HepG2 (cell line): ENCODE measurements around the gene POLR1C. TPM values are rescaled to one million over a fixed set of nuclear protein-coding genes. Genes with fewer than 3 reads are reported as not detected.

Experiments
- ADNP ChIP-seq: sonication (generic); formaldehyde crosslinking; IDR thresholded peaks from 2 replicates; pipeline ENCODE4 v1.4.0; 2020; ENCODE audit warnings: missing genetic modification reagents
- AGO2 ChIP-seq: fragments of 200-400 bp; formaldehyde crosslinking; optimal IDR thresholded peaks from 2 replicates; pipeline ENCODE3; 2017; ENCODE audit warnings: mild to moderate bottlenecking, low read depth, low read length, moderate library complexity
- CAMTA2 ChIP-seq: sonication (generic); formaldehyde crosslinking; IDR thresholded peaks from 2 replicates; pipeline ENCODE4 v1.4.0; 2020; ENCODE audit warnings: mild to moderate bottlenecking, missing genetic modification reagents, borderline replicate concordance
- CREM ChIP-seq, 2 experiments: sonication (generic) in 1 of 2; formaldehyde crosslinking in 1 of 2; IDR thresholded peaks; 2 replicates each; pipeline versions ENCODE4 v1.4.0 to v1.6.1; 2016 to 2020; ENCODE audit warnings: antibody characterized with exemption in 1 of 2, mild to moderate bottlenecking in 1 of 2, missing genetic modification reagents in 1 of 2
- FUBP1 ChIP-seq: sonication (generic); formaldehyde crosslinking; IDR thresholded peaks from 2 replicates; pipeline ENCODE4 v1.5.1; 2020; ENCODE audit warnings: missing genetic modification reagents, mild to moderate bottlenecking, borderline replicate concordance
- KLF15 ChIP-seq: sonication (generic); formaldehyde crosslinking; IDR thresholded peaks from 2 replicates; pipeline ENCODE4 v1.8.1; 2023; ENCODE audit warnings: borderline replicate concordance, mild to moderate bottlenecking, inconsistent platforms, missing genetic modification reagents, mixed read lengths
- PAF1 ChIP-seq: IDR thresholded peaks from 2 replicates; pipeline ENCODE4 v1.6.1; 2016; ENCODE audit warnings: missing genetic modification reagents, missing compliant biosample characterization
- PBX2 ChIP-seq: IDR thresholded peaks from 2 replicates; pipeline ENCODE4 v1.6.1; 2016; ENCODE audit warnings: control low read depth
- PBX3 ChIP-seq: sonication (generic); formaldehyde crosslinking; IDR thresholded peaks from 2 replicates; pipeline ENCODE4 v1.8.1; 2023; ENCODE audit warnings: missing genetic modification reagents, inconsistent platforms, borderline replicate concordance
- POLR2AphosphoS5 ChIP-seq: IDR thresholded peaks from 2 replicates; pipeline ENCODE4 v1.6.1; 2012; ENCODE audit warnings: low read depth, low read length
- RAD21 ChIP-seq: fragments of 450-650 bp; formaldehyde crosslinking; IDR thresholded peaks from 2 replicates; pipeline ENCODE4 v1.5.0; 2020; ENCODE audit warnings: mild to moderate bottlenecking
- RARA ChIP-seq: IDR thresholded peaks from 2 replicates; pipeline ENCODE4 v1.6.1; 2016; ENCODE audit warnings: missing genetic modification reagents, missing compliant biosample characterization
- SKI ChIP-seq: fragments of 450-650 bp; IDR thresholded peaks from one replicate; pipeline ENCODE4 v1.6.1; 2018; ENCODE audit warnings: mild to moderate bottlenecking; ENCODE audit not compliant: partially characterized antibody
- SMAD9 ChIP-seq: sonication (generic); formaldehyde crosslinking; IDR thresholded peaks from 2 replicates; pipeline ENCODE4 v1.5.1; 2020; ENCODE audit warnings: mild to moderate bottlenecking, missing genetic modification reagents
- SP140L ChIP-seq: sonication (generic); formaldehyde crosslinking; IDR thresholded peaks from 2 replicates; pipeline ENCODE4 v1.4.0; 2020; ENCODE audit warnings: missing genetic modification reagents, borderline replicate concordance
- TARDBP ChIP-seq: sonication (generic); formaldehyde crosslinking; IDR thresholded peaks from 2 replicates; pipeline ENCODE4 v1.8.0; 2022; ENCODE audit warnings: mild to moderate bottlenecking, missing genetic modification reagents
- TBP ChIP-seq: sonication (generic); formaldehyde crosslinking; IDR thresholded peaks from 2 replicates; pipeline ENCODE4 v1.5.0; 2020; ENCODE audit warnings: missing genetic modification reagents
- ZNF326 ChIP-seq: sonication (generic); formaldehyde crosslinking; IDR thresholded peaks from 2 replicates; pipeline ENCODE4 v1.4.0; 2020; ENCODE audit warnings: missing genetic modification reagents, borderline replicate concordance
- ZNF337 ChIP-seq: sonication (generic); formaldehyde crosslinking; IDR thresholded peaks from 2 replicates; pipeline ENCODE4 v1.5.1; 2020; ENCODE audit warnings: missing genetic modification reagents, low read depth, mild to moderate bottlenecking, borderline replicate concordance
- ZNF557 ChIP-seq: sonication (generic); formaldehyde crosslinking; IDR thresholded peaks from 2 replicates; pipeline ENCODE4 v1.4.0; 2020; ENCODE audit warnings: missing genetic modification reagents
- ZNF878 ChIP-seq: sonication (generic); formaldehyde crosslinking; IDR thresholded peaks from 2 replicates; pipeline ENCODE4 v1.8.1; 2023; ENCODE audit warnings: mild to moderate bottlenecking, missing genetic modification reagents, moderate library complexity
- polyA plus RNA-seq, 8 experiments: library from polyadenylated mRNA; depleted of rRNA in 3 of 8; stranded (reverse) in 7 of 8; unstranded in 1 of 8; fragments of >200 nt; fragmentation: Illumina TruSeq in 4 of 8; extraction: Trizol in 4 of 8; gene quantifications; 2 replicates each; pipeline versions ENCODE4 v1.2.1 to v1.2.3, GENCODE V29; 2011 to 2016; ENCODE audit warnings: low read depth in 4 of 8, missing spikeins in 1 of 8, mixed read lengths in 1 of 8; ENCODE audit not compliant: insufficient read depth in 1 of 8
- total RNA-seq, 5 experiments: library from RNA; depleted of rRNA; stranded (reverse); fragments of >200 nt; fragmentation: Illumina TruSeq; extraction: Trizol; gene quantifications; 2 replicates each; pipeline ENCODE4 v1.2.3, GENCODE V29; 2016; ENCODE audit warnings: low read depth in 1 of 5
- TF ChIP-seq, protein P1 (sequence below): sonication (generic); formaldehyde crosslinking; IDR thresholded peaks from 2 replicates; pipeline ENCODE4 v1.4.0; 2020; ENCODE audit warnings: low read depth, missing genetic modification reagents

The POLR1C gene
- total and polyA plus RNA-seq, 2 of the 13 experiments (the other 11 are each of a cell fraction or from before 2014, with no cell fraction given): 62.6 to 72.2 TPM

DNA sequence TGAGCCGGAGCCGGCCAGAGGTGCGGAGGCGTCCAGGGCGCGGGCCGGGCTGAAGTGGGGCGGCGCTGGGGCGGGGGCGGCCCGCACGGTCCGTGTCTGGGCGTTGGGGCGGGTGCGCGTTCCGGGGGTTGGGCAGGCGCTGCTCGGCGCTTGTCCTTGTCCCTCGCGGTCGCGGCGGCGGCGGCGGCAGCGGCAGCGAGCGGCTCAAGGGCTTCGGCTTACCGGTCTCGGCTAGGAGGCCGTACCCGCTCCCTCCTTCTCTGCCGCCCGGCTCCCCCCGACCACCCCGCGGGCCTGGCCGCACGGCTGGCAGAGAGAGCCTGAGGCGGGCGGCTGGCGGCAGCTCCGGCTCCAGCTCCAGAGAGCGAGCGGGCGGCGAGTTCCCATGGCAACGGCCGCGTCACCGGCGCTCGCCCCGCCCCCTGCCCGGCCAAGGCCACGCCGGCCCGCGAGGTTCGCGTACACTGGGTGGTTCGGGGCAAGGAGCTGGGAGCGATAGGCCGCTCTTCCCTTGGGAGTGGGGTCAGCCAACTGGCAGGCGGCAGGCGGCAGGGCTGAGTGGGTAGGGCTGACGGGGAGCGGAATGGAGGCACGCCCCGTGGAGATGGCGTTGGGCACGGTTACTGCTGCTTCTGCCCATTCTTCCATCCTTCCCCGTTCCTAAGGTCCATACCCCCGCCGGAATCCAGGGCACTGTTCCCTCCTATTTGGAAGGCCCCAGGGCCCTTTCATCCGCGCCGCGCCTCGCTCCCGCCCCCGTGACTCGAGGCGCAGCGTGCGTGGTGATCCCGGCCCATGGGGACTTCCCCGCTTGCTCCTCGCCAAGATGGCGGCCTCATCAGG lies 6.7 kb upstream of the POLR1C start, which contains the start of gene LRRC73 (continued):
- peak; percentile 18; the same call in 1 of the 2 replicates for TF ChIP-seq FUBP1
- TF ChIP-seq CREM (IDR thresholded peaks at IDR 0.05): no peak
- TF ChIP-seq CREM (CRISPR knock-in tag; IDR thresholded peaks at IDR 0.05): no peak
- no peak for TF ChIP-seq SP140L
- peak; percentile 86; the same call in 1 of the 2 replicates for TF ChIP-seq ZNF326 (CRISPR knock-in tag)
- peak; percentile 11; the same call in 1 of the 2 replicates for TF ChIP-seq RARA (CRISPR knock-in tag)
- TF ChIP-seq SMAD9: no peak
- TF ChIP-seq SKI: peak; percentile 54
- TF ChIP-seq, protein P1, sequence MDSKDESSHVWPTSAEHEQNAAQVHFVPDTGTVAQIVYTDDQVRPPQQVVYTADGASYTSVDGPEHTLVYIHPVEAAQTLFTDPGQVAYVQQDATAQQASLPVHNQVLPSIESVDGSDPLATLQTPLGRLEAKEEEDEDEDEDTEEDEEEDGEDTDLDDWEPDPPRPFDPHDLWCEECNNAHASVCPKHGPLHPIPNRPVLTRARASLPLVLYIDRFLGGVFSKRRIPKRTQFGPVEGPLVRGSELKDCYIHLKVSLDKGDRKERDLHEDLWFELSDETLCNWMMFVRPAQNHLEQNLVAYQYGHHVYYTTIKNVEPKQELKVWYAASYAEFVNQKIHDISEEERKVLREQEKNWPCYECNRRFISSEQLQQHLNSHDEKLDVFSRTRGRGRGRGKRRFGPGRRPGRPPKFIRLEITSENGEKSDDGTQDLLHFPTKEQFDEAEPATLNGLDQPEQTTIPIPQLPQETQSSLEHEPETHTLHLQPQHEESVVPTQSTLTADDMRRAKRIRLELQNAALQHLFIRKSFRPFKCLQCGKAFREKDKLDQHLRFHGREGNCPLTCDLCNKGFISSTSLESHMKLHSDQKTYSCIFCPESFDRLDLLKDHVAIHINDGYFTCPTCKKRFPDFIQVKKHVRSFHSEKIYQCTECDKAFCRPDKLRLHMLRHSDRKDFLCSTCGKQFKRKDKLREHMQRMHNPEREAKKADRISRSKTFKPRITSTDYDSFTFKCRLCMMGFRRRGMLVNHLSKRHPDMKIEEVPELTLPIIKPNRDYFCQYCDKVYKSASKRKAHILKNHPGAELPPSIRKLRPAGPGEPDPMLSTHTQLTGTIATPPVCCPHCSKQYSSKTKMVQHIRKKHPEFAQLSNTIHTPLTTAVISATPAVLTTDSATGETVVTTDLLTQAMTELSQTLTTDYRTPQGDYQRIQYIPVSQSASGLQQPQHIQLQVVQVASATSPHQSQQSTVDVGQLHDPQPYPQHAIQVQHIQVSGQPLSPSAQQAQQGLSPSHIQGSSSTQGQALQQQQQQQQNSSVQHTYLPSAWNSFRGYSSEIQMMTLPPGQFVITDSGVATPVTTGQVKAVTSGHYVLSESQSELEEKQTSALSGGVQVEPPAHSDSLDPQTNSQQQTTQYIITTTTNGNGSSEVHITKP (CRISPR knock-in tag): no peak
- no peak for TF ChIP-seq TBP
- TF ChIP-seq ADNP (CRISPR knock-in tag): no peak
- 0 out of 2 replicates have a peak, but pooled peaks have one; percentile 18 for TF ChIP-seq KLF15 (CRISPR knock-in tag)
- no peak for TF ChIP-seq PAF1
- no peak for TF ChIP-seq ZNF557 (CRISPR knock-in tag)
- no peak for TF ChIP-seq POLR2AphosphoS5
- TF ChIP-seq AGO2: peak; percentile 99
- TF ChIP-seq RAD21 (CRISPR knock-in tag): peak; percentile 52; the same call in 1 of the 2 replicates
- no peak for TF ChIP-seq ZNF337
- TF ChIP-seq ZNF878 (CRISPR knock-in tag): no peak
- TF ChIP-seq PBX2 (CRISPR knock-in tag): no peak
- TF ChIP-seq PBX3 (CRISPR knock-in tag): no peak
- TF ChIP-seq TARDBP (CRISPR knock-in tag): 0 out of 2 replicates have a peak, but pooled peaks have one; percentile 50
- TF ChIP-seq CAMTA2 (CRISPR knock-in tag): no peak
